ENCODE data around the gene MTRF1. TPM values are rescaled to one million over a fixed set of nuclear protein-coding genes. Genes with fewer than 3 reads are reported as not detected.
"Not testable (repeated sequence)": the region's sequence is repeated elsewhere in the genome, so short reads cannot be mapped to it uniquely, and the experiment has no call there.

The MTRF1 gene
- total RNA-seq, 1 donor from 2014 or later: 14.5 TPM

DNA sequence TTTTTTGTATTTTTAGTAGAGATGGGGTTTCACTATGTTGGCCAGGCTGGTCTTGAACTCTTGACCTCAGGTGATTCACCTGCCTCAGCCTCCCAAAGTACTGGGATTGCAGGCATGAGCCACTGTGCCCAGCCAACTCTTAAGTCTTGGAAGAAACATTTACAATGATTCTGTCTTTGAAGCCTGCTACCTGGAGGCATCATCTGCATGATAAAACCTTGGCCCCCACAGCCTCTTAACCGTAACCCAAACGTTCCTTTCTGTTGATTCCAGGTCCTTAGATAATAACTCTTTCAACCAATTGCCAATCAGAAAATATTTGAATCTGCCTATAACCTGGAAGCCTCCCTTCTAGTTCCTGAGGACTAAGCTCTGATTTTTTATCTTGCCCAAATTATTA is 15.8 kb upstream of the MTRF1 start:
- not testable (repeated sequence) for DNase-seq

DNA sequence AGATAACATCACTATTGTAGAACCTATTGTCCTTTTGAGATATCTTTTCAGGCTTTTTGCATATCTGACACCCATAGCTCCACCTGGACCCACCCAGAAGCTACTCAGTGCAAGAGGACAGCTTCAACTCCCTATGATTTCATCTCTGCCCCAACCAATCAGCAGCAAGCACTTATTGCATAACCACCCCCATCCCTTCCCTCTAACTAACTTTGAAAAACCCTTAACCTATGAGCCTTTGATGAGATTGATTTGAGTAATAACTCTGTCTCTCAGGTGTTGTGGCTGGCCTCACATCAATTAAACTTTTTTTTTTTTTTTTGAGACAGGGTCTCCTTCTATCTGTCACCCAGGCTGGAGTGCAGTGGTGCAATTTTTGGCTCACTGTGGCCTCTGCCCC is 13.4 kb upstream of the MTRF1 start:
- no peak for DNase-seq

DNA sequence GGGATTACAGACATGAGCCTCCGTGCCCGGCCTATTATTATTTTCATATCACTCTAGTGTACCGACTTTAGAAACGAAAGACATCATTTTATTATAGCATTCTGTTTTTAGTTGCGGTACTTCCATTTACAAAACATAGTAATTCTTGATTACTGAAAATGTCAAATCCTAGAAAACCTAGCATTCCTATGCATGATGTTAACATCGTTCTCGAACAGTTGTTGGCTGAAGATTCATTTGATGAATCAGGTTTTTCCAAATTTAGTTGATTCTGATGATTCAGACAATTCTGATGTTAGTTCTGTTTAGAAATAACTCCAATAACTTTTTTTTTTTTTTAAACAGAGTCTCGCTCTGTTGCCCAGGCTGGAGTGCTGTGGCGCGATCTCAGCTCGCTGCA is 11.5 kb upstream of the MTRF1 start:
- no peak for DNase-seq

DNA sequence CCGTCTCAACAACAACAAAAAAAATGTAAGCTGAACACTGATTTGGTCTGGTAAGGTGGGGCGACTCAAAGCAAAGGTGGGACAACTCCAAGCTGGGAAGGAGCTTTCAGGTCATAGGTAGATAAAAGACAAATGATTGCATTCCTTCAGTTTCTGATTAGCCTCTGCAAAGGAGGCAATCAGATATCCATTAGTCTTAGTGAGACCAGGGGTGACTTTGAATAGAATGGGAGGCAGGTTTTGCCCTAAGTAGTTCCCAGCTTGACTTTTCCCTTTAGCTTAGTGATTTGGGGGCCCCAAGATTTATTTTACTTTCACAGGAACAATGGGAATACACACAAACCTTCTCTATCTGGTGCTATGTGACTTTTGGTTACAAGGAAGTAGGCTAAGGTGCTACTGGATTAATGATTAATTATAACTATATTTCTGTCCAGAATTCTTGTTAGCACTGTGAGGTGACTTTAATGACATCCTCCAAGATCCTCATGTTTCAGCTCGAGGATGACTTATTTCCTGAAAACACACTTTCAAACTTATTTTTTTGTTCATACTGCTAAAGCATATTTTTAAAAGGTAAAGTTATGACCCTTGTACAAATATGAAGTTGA is 10.6 kb upstream of the MTRF1 start:
- DNase-seq: no peak

DNA sequence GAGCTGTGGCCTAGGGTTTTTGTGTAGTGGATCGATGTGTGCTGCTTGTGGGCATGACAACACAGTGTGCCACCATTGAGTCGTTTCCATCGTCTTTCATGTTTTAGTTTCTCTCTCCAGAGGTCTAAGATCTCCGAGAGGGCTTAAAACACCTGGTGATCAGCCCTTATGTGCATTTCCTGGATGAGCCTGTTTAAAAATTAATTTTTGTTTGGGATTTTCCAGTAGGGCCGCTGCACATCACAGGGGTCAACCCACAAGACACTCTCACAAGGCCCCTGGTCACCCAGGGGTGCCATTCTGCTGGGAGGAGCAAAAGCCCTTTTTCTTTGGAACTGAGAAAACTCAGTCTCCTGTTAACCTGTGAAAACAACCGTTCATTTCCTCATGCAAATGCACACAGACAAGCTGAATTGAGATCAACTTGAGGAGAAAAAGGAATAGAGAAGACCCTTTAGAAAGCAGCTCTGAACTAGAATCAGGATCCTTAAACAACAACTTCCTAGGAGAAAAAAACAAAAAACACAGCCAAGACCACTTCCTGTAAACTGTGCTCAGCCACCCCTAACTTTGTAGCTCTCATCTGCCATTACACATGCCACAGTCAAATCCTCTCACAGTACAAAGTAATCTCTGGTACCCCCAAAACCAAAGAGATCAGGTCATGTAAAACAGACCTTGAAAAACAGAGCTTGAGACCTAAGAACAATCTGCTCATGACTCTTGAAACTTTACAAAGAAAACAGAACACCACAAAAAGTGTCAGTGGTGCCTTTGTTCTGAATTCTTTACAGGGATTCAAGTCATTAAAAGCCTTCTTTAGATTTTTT is 8.3 kb upstream of the MTRF1 start:
- no peak for DNase-seq

DNA sequence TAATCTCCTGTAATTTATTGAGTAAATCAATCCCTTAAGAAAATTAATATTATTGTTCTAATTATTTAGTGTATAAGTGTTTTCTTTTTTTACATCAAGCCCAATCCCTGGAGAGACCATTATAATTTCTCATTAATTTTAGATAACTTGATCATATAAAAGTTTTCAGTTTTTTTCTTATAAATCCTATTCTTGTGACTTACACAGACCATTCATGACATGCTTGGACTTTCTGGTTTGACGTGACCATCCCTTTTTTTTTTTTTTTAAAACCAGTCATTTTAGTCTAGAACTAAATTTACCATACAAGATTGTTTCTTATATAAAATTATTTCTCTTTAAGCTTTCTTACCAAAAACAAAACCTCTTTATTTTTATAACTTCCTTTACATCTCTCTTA is 5.4 kb upstream of the MTRF1 start:
- peak; percentile 41 for DNase-seq

DNA sequence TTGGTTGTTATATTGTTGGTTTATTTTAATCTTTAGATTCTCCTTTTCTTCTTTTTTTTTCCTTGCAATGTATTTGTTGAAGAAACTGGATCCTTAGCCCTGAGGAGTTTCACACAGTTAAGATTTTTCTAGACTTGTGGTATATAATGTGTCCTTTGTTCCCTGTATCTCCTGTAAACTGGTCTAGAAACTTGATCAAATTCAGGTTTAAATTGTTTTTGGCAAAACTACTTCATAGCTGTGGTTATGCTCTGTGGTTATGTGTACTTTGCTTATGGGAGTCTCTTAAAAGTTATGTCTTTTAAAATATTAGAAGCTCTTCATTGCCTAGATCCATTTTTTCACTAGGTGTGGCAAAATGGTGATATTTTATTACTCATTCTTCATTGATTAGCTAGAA is 3.7 kb upstream of the MTRF1 start:
- no peak for DNase-seq

DNA sequence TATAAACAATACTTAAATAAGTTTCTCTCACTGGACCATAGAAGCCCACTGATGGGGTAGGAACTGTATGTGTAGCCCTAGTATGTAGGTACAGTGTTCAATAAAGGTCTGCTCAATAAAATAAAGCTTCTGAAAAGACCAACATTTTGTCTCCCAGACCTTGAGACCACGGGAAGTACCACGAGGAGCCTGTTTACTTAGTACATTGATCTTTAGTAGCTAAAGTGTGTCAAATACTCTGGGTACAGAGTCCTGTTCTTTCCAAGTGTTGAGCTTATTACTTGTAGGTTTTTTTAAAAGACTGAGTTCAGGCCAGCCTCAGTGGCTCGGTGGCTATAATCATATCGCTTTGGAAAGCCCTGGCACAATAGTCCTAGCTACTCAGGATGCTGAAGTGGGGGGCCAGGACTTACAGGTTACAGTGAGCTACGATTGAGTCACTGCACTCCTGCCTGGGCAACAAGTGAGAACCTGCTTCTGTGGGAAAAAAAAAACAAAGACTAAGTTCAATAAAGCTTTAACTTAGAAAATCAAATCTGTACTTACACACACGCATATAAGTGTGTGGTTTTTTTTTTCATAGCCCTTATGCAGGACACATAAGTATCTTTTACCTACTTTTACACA is 3.4 kb downstream of the MTRF1 start:
- DNase-seq: no peak

DNA sequence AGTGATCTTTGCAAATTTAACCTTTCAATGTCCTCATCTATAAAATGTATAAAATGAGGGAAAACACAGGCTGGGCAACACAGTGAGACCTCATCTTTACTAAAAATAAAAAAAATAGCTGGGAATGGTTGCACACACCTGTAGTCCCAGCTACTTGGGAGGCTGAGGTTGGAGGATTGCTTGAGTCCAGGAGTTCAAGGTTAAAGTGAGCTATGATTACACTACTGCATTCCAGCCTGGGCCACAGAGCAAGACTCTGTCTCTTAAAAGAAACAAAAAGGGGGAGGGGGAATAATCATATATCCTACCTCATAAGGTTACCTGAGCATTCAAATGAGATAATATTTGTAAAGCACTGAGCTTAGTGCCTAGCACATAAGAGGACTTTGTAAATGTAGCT is 5.8 kb downstream of the MTRF1 start:
- DNase-seq: no peak

DNA sequence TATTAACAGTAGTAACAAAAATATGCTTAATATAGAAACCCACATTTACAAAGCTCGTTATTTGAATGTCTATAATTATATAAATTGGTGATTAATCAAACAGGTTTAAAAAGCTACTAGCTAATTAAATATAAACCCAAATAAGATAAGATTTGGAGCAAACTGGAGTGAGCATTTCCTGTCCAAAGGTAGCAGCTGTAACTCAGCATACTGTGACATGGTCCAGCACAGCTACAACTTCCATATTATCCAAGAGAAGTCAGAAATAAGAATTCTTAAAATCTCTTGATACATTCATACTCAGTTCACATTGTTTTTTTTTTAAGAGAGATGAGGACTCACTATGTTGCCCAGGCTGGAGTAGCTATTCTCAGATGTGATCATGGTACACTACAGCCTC is 8.5 kb downstream of the MTRF1 start:
- no peak for DNase-seq

DNA sequence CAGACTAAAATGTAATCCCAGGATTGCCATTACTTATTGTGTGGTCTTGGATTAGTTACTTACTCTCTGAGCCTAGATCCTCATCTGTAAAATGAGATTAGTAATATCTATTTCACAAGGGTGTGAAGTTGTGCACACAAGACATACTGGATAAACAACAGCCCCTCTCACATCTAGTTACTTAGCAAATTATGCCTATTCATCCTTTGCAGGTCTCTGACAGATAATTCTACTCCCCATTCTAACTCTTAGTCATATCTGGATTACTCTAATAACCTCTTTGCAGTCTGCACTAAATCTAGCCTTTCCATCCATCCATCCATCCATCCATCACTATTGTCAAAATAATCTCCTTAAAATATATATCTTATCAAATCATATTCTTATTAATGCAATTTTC is 12.4 kb downstream of the MTRF1 start:
- no peak for DNase-seq

DNA sequence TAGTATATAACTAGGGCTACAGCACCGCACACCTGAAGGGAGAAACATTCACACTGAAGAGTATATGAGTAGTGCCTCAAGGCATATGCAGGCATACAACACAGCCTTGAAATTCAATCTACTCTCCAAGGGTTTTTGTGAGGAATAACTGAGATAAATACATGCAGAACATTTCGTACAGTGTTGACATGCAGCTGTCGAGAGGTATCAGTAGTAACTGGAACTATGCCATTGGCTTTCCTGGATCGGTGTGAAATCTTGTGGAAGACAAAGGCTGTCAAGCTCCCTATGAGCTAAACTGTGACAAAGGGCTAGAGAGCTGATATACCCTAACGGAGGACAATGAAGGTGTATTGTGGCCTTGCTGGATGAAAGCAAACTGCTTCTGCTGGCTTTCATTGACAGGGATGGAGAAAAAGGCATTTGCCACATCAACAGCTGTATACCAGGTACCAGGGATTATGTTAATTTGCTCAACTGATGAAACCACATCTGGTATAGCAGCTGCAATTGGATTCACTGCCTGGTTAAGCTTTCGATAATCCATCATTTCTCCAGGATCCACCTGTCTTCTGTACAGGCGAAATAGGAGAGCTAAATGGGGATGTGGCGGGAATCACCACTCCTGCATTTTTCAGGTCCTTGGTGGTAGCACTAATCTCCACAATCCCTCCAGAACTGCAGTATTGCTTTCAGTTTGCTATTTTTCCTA is 16.3 kb downstream of the MTRF1 start:
- DNase-seq: no peak

DNA sequence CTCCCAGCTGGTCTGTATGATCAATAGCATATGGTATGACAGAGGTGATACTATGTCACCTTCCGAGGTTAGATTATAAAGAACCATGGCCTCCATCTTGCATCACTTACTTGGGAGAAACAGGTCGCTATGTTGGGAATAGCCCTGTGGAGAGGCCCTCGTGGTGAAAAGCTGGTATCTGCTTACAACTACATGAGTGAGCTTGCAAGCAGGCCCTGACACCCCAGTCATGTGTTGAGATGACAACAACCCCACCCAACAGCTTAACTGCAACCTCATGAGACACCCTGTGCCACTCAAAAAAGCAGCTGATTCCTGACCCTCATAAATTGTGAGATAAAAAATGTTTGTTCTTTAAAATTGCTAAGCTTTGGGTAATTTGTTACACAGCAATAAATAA is 18.8 kb downstream of the MTRF1 start:
- no peak for DNase-seq

DNA sequence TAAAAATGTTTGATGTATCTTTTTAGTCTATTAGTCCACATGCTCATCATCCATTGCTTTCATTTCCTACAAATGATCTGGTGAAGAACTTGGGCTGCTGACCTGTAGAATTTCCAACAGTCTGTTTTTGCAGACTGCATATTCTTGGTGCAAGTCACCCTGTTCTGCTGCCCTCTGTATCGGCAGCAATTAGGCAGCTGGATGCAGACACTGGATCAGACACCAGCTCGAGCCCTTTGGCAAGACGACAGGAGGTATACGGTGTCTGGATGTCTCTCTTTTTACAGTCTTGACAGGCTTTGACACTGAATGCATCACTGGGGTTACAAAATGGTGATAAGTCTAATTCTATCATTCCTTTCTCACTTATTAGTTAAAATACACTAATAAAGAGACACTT is 21.8 kb downstream of the MTRF1 start:
- DNase-seq: no peak

DNA sequence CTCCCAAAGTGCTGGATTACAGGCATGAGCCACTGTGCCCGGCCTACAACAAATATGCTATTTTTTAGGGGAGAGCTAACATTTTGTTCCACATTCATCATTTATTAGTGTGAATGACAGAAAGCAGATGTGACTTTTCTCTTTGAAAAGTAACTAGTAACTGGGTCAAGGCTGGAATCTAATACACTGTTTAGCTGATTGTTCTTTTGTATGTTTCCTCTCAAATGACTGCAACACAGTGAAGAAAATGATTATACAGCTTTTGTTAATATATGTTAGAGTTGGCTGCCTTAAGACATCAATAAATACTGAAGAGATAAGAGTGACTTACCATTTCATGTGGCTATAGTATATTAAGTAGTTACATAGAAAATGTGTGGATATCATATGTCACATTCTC is 27.0 kb downstream of the MTRF1 start:
- DNase-seq: no peak

DNA sequence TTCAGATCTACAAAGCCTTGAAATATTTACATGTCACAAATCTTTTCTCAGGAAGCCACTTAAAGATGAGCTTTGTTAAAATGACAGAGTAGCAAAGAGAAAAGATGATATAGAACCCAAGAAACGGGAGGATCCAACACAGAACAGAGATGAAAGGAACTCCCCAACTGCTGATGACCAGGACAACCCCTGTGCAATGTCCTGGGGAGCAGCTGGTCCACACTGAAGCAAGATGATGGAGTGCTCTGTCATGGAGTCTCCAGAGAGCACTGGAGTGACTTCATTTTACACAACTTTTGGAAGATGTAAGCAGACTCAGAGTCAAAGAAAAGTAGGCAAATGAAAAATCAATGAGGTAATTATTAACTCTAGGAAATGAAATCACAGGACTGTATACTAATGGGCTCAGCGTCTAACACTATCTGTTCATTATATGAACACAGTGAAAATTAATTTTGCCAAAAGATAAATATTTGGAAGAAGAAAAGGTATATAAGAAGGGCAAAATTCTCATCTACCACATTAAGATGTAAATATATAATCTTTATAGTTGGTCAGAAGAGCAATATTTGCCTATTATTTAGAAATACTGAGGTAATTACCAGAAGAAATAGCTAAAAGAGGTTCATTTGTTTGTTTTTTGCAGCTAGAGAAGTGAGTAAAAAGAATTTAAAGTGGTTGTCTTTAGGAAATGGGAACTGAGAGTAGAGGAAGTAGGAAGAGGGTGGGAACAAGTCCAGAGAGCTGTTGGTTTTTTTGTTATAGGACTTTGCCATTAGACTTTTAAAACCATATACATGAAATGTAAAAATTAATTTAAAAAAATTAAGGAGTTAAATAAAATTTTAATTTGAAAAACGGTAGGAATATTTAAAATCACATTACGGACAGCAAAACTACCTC is 30.5 kb downstream of the MTRF1 start:
- DNase-seq: no peak

DNA sequence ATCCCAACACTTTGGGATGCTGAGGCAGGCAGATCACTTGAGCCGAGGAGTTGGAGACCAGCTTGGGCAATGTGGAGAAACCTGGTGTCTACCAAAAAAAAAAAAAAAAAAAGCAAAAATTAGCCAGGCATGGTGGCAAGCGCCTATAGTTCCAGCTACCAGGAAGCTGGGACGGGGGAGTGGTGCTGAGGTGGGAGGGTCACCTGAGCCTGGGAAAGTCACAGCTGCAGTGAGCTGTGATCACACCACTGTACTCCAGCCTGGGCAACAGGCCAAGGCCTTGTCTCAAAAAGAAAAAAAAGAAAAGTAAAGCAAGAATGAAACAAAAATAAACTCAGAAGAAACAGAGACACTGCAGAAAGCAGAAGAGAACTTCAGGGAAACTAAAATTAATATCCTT is 31.6 kb downstream of the MTRF1 start:
- DNase-seq: peak; percentile 41

DNA sequence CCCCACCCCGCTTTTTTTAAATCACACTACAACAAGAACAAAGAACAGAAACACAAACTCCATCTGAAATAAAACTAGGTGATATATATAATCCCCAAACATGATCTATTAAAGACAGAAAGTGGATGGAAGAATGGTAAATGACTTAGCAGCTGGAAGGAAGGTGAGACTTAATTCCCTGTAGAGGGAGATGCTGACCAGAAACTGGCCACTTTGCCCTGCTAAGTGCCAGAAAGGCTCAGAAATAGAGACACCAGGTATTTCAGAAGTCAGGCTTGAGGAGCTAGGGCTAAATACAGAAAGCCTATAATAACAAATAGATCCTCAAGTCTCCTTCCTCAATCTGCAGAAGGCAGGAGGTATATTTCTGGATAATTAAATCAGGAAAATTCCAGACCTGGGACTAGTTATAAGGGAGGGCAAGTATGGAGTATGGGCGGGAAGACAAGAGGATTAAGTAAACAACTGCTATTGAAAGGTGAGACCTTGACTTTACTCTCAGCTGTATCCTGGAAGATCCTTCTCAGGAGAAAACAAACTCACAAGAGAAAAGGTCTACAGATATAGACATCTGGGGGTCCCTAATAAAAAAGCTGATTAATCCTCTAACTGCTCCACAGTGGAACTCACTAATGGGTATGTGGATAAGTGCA is 32.2 kb downstream of the MTRF1 start:
- DNase-seq: no peak

DNA sequence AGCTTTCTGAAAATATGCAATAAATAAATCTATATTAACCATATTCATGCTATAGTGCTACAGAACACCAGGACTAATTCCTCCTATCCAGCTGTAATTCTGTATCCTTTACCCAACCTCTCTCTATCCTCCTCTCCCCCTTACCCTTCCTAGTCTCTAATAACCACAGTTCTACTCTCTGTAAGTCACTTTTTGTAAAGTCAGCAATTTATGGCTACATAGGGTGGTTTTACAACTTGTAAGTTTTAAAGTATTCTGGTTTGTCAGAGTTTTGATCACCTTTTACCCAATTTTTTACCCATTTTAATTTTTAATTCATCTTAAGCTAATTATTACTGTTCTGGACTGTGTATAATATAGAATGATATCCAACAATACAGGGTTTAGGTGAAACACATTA is 34.0 kb downstream of the MTRF1 start:
- DNase-seq: no peak

DNA sequence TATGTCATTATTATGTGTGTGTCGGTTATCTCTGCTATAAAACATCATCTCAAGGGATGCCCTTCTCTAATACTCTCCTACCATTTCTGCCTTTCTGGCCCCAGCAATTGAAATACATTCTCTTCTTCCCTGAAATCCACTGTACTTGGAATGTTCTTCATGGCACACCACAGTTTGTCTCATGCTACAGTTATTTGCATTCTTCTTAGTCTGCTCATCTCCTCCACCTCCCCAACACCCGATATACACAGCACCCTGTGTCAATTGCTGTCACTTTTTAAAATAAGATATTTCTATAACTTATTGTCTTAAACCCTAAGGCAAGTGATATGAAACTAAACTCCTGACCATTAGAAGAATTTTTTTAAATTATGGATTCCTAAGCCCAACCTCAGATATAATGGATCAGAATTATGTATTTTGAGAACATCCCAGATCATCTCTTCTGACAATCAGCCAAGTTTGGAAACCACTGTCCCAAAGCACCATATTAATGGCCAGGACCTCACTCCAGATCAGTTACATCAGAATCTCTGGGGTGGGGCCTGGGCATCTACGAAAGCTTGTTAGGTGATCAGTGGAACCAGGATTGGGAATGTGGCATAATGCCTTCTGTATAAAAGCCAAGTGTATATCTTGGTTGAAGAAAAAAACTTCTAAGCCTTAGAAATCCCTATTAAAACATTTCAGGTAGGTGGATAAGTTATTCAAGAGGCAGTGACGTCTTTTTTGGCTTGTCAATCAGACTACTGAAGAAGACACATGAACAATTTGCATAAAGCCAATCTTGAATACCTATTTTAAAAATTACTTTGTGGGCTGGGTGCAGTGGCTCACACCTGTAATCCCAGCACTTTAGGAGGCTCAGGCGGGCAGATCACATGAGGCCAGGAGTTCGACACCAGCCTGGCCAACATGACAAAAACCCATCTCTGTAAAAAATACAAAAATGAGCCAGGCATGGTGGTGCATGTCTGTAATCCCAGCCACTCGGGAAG is 39.0 kb downstream of the MTRF1 start:
- DNase-seq: no peak
